Right kidney (tissue), 1 donor: ENCODE measurements around the gene PIK3R5.

Experiments used
- DNase-seq: peaks from one replicate; pipeline ENCODE4 v3.0.0-alpha.2; 2016

Gene PIK3R5

DNA sequence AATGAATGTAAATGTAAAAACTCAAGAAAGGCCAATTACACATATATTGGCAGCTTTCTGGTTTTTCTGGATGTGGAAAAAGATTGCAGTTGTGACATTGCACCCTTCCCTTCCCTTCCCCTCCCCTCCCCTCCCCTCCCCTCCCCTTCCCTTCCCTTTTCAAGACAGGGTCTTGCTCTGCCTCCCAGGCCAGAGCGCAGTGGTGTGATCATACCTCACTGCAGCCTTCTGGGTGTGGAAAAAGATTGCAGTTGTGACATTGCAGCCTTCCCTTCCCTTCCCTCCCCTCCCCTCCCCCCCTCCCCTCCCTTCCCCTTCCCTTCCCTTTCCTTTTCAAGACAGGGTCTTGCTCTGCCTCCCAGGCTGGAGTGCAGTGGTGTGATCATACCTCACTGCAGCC, 41.7 kb downstream of the PIK3R5 start:
- no peak for DNase-seq

DNA sequence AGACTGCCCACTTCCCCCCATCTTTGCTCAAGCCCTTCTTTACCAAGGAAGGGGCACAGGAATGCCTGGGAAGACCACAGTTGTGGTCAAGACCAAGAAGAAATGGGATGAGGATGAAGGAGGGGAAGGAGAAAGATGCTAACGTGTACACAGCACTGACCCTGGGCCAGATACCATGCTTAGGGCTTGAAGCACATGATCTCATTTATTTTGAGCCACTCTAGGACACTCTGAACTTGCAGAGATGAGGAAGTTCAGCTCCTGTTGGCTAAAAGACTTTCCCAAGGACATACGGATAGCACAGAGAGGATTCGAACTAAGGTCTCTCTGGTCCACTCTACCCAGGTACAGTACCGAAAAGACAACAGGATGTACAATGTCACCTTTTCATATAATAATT, 42.6 kb downstream of the PIK3R5 start:
- no peak for DNase-seq

DNA sequence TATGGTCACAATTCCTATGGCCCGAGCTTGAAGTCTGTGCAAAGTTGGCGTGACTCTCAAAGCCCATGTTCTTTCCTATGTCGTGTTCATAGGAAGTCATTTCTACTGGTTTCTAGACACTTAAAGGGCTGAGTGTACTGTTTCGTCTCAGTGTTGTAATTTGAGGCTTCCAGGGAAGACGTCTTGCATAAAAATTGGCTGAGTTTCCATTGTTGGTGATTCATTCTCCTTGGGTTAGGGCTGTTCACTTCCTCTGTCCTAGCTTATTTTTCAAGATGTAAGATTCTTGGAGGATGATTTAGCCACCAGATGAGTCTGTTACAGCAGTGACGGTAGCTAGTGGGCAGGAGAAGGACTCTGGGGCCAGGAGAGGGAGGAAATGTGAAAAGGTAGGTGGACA, 43.1 kb downstream of the PIK3R5 start:
- no peak for DNase-seq

DNA sequence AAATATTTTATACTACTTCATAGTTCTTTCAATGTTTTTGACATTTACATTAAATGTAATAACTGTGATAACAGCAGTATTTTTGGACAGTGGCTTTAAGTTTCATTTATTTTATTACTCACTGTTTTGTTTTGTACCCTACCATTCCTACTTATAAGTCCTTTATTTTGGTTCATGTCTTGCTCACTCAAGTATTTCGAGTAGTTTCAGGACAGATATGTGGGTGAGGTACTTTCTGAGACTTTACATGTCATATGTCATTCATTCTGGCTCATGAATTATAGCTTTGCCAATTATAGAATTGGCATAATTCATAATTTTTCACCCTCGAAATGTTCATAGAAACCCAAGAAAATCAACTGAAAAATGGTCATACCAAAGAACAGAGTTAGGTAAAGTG, 44.4 kb downstream of the PIK3R5 start:
- DNase-seq, result no peak

DNA sequence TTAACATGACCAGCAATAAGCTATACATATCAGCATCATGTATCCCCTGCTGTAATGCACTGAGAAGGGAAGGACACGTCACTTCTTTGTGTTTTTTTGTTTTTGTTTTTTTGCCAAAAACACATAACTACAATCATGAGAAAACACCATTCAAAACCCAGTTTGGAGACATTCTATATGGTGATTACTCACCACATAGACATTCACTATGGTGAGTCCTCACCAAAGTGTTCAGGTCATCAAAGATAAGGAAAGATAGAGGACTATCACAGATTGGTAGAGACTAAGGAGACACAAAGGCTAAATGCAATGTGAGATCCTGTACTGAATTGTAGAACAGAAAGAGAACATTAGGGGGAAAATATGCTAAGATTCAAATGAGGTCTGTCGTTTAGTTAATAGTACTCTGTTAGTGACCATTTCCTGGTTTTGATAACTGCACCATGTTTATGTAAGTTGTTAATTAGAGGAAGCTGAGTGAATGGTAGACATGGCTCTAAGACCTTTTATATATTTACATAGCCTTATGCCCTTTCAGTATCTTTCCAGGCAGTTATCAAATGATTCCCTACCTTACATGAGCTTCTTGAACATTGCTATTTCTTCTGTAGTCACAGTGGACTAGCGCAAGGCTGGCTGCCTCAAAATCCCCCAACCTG, 46.6 kb downstream of the PIK3R5 start:
- no peak for DNase-seq

DNA sequence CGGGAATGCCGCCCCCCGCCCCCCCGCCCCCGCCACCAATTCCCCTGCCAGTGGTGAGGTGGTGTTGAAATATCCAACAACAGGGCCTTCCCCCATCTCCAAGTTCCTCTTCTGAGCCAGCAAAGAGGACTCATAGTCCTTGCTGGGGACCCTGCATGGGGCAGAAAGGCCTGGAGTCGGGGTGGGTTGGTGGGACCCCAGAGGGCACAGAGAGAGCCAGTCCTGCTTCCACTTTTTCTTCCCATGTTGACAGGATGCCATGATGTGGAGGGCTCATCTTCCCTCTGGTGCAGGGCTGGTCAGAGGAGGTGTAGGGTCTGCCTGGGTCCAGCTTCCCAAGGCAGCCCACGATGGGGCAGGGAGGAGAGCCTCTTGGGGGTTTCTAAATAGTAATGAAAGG, 49.0 kb downstream of the PIK3R5 start:
- no peak for DNase-seq

GRCh38 chr17:8914554-8914953, 51.0 kb downstream of the PIK3R5 start:
- DNase-seq, result no peak

GRCh38 chr17:8913879-8914278, 51.6 kb downstream of the PIK3R5 start:
- DNase-seq, result no peak

DNA sequence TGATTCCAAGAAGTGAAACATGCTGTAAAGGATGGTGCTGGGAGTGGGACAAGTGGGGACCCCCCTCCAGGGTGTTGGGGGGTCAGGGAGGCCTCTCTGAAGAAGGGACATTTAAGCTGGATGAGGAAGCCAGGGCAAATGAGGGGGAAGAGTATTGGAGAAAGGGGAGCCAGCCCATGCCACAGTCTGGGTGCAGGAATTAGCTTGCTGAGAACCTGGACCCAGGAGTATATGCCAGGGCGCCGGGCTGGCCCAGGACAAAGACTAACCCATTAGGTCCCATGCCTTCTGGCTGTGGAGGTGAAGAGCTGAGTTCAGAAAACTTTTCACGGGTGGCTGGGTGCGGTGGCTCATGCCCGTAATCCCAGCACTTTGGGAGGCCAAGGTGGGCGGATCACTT, 52.4 kb downstream of the PIK3R5 start:
- no peak for DNase-seq

DNA sequence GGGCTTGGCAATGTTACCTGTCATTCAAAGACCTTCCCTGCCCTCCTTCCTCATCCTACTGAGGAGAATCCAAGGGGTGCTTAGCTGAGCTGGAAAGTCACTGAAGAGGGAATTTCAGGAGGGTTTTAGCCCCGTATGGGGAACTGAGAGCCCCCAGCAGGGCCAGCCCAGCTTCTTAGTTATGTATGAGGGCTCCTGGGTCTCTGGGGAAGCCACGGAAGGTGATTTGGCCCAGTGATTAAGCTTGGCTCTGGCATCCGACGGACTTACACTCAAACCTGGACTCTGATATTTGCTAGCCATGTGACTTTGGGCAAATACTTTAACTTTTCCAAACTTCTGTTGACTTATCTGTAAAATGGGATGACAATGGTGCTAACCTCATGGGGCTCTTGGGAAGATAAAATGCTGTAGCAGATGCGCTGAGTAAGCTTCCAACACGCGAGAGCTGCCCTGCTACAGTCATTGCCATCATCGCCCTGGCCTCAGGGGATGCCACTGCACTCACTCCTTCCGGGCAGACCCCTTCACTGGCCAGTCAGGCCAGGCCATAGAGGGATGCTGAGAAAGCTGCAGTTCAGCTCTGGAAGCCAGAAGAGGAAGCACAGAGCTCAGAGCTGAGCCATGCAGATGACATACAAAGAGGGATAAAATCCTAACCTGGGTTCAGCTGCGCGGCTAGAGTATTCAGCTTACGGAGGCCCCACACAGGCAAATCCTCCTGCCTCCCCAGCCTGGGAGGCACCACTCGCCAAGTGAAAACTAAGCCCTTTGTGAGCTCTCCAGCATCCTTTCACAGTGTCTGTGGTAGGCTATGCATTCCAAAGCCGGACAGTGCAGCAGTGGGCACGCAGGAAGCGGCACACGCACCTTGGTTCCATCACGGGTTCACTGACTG, 53.2 kb downstream of the PIK3R5 start:
- no peak for DNase-seq

DNA sequence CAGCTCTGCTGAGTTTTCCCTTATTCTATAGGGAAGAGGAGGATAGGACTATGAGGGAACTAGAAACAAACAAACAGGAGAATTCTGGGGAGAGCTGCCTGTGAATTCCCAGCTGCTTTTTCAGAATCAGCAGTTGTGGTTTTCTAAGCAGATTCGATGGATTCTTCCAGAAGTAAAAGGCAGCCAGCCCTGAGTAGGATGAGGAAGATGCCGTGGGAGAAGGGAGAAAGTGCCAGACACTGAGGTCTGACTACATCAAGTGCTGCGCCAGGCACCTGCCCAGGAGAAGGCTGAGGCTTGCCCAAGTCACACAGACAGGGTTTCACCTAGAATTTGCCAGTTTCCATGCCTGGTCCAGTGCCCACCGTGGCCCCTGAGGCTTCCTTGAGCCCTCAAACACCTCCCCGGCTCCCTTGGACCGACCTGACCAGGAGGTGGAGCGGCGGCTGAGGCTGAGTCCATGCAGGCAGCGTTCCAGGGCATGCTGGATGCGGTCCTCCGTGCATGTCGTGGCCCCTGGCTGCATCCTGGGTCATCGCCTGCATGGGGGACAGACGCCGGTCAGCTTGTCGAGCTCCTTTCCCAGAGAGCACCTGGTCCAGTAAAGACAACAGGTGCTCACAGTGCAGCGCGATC, 54.4 kb downstream of the PIK3R5 start:
- no peak for DNase-seq

DNA sequence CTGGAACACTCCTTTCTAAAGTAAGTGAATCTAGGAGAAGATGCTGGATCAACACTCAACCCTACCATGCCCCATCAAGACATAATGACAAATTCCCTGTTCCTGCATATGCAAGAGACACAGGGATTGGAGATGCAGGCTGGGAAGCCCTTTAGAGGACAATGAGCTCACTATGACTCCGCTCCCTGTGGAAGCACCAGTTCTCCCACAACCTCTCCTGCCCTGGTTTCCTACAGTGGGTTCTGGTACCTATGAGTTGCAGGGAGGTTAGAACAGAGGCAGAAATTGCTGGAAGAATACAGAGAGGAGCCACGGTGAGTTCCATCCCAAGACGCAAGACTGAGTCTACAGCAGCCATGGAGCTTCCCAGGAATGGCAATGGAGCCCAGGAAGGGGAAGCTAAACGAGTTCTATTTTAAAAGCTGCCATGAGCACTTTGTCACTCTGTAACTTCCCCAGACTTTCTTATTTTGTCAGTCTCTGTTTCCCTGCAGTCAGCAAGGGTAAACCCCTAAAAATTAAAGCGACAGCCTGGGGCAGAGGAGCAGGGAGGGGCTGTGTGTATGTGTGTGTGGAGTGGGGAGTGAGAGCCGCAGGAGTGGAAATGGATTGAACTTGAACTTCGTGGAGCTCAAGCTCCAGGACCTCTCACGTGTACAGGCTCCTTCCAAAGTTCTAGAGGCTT, 55.8 kb downstream of the PIK3R5 start:
- DNase-seq, result no peak

DNA sequence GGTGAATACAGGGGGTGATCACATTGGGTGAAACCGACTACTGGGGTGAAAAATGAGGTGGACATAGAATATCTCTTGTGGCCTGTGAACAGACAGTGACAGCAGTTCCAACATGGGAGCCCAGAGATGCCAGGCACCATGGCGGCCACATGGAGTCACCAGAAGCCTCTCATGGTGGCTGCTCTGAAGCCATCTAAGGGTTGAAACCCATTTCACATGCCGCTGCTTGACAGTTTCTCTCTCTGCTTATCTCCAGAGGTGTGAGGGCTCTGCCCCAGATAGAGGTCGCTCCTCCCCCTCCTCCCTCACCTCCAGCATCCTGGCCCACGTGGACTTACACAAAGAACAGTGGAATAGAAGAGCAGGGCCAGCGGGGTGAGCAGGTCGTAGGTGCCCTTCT, 60.2 kb downstream of the PIK3R5 start:
- DNase-seq, result no peak

GRCh38 chr17:8904686-8905085, 60.8 kb downstream of the PIK3R5 start:
- no peak for DNase-seq

DNA sequence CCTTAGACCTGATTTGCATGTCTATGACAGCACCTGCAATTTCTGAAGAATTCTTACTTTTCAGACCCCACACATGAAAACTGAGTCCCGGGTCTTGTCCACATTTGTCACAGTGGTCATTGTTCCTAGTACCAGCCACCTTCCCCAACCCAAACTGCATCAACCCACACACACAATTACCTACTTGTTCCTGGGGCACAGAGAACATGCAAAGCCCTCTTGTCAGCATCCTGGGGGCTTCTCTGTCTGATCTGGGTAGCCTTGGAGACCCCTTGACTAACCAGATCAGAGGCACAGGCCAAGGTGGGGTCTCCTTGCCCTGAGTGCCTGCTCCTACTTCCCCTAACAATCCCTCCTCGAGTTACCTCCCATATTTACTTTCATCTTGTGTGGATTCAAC, 61.3 kb downstream of the PIK3R5 start:
- no peak for DNase-seq

GRCh38 chr17:8900626-8901585, 64.6 kb downstream of the PIK3R5 start:
- no peak for DNase-seq

DNA sequence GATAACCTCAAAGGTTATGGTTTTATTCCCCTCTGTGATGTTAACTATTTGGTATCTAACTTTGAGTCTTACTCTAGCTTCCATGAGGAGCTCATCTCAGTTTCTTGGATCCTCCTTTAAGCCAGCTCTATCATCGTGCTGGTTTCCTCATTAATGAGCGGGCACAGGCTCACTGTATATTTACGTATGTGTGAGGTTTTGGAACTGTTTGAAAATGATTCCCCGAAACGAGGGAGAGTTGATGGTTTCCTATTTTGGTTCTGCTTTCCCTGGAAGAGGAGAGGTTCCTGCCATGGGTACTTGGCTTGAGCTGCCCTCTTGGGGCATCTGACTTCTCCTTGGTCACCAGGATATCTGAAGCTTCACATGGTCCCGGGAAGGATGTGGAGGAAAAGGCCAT, 65.3 kb downstream of the PIK3R5 start:
- no peak for DNase-seq

DNA sequence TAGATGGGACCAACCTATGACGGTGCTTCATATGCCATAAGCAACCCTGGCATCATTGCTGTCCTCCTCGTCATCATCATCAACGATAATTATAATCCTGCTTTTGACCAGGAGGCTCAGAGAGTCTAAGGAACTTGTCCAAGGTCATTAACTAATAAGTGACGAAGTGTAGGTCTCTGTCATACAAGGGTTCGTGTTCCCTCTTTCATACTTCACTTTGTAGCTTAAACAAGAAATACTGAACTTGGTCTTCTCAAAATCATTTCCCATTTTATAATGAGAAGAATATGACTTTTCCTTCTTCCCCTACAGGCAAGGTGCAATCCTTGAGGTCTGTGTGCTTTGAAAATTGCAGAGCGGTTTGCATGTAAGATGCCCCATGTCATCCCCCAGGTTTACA, 66.9 kb downstream of the PIK3R5 start:
- DNase-seq, result no peak

GRCh38 chr17:8898126-8898525, 67.4 kb downstream of the PIK3R5 start:
- DNase-seq, result no peak

DNA sequence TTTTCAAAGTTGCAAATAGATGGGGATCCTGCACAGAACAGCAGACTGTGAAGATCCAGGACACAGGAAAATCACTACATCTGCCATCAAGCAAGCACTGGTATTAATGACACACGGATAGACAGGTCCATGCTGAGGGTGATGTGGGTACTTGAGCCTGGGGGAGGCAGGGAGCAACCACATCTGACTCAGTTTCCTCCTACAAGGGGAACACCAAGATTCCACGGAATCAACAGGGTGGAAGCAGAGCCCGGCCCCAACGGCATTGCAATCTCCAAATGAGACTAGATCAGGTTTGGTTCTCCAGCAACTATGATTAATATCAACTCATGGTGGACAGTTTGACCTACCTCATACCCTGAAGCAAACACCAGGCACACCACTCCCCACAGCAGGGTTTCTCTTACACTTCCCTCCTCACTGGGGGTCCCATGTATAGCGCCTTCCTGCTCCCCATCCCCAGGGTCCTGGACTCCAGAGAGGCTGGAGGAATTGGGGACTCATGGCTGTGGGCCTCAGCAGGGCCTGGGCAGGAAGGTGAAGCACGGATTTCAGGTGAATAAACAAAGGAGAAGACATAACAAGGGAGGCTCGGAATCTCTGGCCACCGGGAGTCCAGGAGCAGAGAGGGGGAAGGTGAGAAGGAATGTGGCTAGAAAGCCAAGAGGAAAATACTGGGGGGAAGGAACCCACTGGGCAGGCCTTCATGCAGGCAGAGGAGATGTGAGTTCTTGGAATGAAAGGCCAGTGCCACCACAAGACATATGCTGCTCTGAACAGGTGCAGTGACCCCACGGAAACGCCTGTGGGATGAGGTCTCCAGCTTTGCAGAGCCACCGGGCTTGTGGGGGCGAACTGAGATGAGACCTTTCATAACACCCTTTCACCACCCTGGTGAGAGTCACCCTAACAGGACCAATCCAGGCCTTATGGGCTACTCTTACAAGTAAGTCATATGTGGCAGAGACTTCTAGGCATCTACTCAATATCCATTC, 68.6 kb downstream of the PIK3R5 start:
- DNase-seq, result no peak
